HCT116 (cell line): ENCODE results near the gene AOPEP. TPM values are rescaled to one million over a fixed set of nuclear protein-coding genes. Genes with fewer than 3 reads are reported as not detected.

Experiments used
- ATAC-seq: fragments of 200-7000 bp; cut with Tn5 transposase; 2 replicates; pipeline ENCODE4 v1.9.1; 2020; ENCODE audit warnings: mild to moderate bottlenecking, moderate library complexity
- BruUV-seq: library from RNA; stranded (reverse); fragments of 400-500 nt; replicated peaks from 2 replicates; lab custom pipeline; 2021; lab: Mats Ljungman, UMichigan
- CTCF ChIA-PET: fragments of 300-600 bp; sonication (Branson Sonifier 250); formaldehyde crosslinking; loops from one replicate; lab custom pipeline; 2021; ENCODE audit warnings: antibody characterized with exemption; lab: Charles Lee
- POLR2A ChIA-PET: fragments of 300-600, 350-600 bp; sonication (Branson Sonifier 250); formaldehyde crosslinking; loops from one replicate; lab custom pipeline; 2021; ENCODE audit warnings: antibody characterized with exemption; lab: Charles Lee
- RAD21 ChIA-PET, 2 experiments: fragments of 300-600 bp; sonication (Branson Sonifier 250); formaldehyde crosslinking; loops; one replicate each; lab custom pipeline; 2023; ENCODE audit warnings: low total read pairs in 2 of 2; ENCODE audit not compliant: uncharacterized antibody in 2 of 2, unreplicated experiment in 2 of 2, low non-redundant PET in 1 of 2; lab: Charles Lee
- DNase-seq: peaks from one replicate; pipeline ENCODE4 v3.0.0-alpha.2; 2010; ENCODE audit warnings: low read depth, low spot score
- H2AFZ ChIP-seq: fragments of 200-600 bp; shearing (Covaris generic), sonication (generic); 2 replicates; pipeline ENCODE4 v1.6.1; 2017; ENCODE audit warnings: low read depth, mixed run types, mixed read lengths, antibody characterized with exemption, low read length; ENCODE audit not compliant: poor library complexity, severe bottlenecking
- H3K27ac ChIP-seq: 2 replicates; pipeline ENCODE4 v1.5.1; 2012; ENCODE audit warnings: low read depth, low read length
- H3K27me3 ChIP-seq: fragments of 200-600 bp; sonication (generic); 2 replicates; pipeline ENCODE4 v1.6.1; 2016; ENCODE audit warnings: mixed run types, low read length, mixed read lengths; ENCODE audit not compliant: insufficient read depth
- H3K36me3 ChIP-seq, 2 experiments: fragments of 200-500 bp in 1 of 2; fragments of 200-600 bp in 1 of 2; sonication (Bioruptor generic) in 1 of 2; sonication (generic) in 1 of 2; 2 replicates each; pipeline versions ENCODE4 v1.5.1 to v1.6.1; 2014 to 2016; ENCODE audit warnings: low read length in 2 of 2, inconsistent platforms in 1 of 2, mixed read lengths in 1 of 2, mixed run types in 1 of 2; ENCODE audit not compliant: insufficient read depth in 2 of 2, control insufficient read depth in 1 of 2
- H3K4me1 ChIP-seq, 2 experiments: fragments of 200-600 bp in 1 of 2; sonication (generic) in 1 of 2; 2 replicates each; pipeline versions ENCODE4 v1.5.1 to v1.6.1; 2012 to 2017; ENCODE audit warnings: low read length in 2 of 2, inconsistent platforms in 1 of 2, mild to moderate bottlenecking in 1 of 2, mixed read lengths in 1 of 2, mixed run types in 1 of 2, moderate library complexity in 1 of 2; ENCODE audit not compliant: insufficient read depth in 2 of 2, control insufficient read depth in 1 of 2
- H3K4me2 ChIP-seq: fragments of 200-600 bp; sonication (generic); 2 replicates; pipeline ENCODE4 v1.6.1; 2017; ENCODE audit warnings: mixed run types, low read length, mixed read lengths
- H3K4me3 ChIP-seq, 2 experiments: fragments of 200-600 bp in 1 of 2; sonication (generic) in 1 of 2; replicated peaks in 1 of 2; 2 replicates each; pipeline ENCODE4 v1.5.1; 2011 to 2016; ENCODE audit warnings: low read length in 2 of 2, control low read depth in 1 of 2, low read depth in 1 of 2, mild to moderate bottlenecking in 1 of 2, mixed read lengths in 1 of 2, mixed run types in 1 of 2
- H3K79me2 ChIP-seq: fragments of 200-600 bp; sonication (generic); 2 replicates; pipeline ENCODE4 v1.6.1; 2017; ENCODE audit warnings: mild to moderate bottlenecking, mixed run types, low read length, moderate library complexity, mixed read lengths; ENCODE audit not compliant: insufficient read depth
- H3K9ac ChIP-seq: fragments of 200-600 bp; sonication (generic); 2 replicates; pipeline ENCODE4 v1.6.1; 2016; ENCODE audit warnings: low read length, mixed read lengths
- H3K9me2 ChIP-seq: fragments of 200-600 bp; sonication (generic), shearing (Covaris generic); 2 replicates; pipeline ENCODE4 v1.6.1; 2017; ENCODE audit warnings: mixed run types, mild to moderate bottlenecking, moderate library complexity; ENCODE audit not compliant: insufficient read depth
- H3K9me3 ChIP-seq, 2 experiments: fragments of 200-500 bp in 1 of 2; fragments of 200-600 bp in 1 of 2; sonication (Bioruptor generic) in 1 of 2; sonication (generic) in 1 of 2; 2 replicates each; pipeline ENCODE4 v1.6.1; 2014 to 2017; ENCODE audit warnings: low read length in 2 of 2, mixed read lengths in 2 of 2, inconsistent platforms in 1 of 2, low read depth in 1 of 2, mild to moderate bottlenecking in 1 of 2, mixed run types in 1 of 2, moderate library complexity in 1 of 2; ENCODE audit not compliant: control insufficient read depth in 1 of 2, insufficient read depth in 1 of 2
- H4K20me1 ChIP-seq: fragments of 200-600 bp; sonication (generic), shearing (Covaris generic); 2 replicates; pipeline ENCODE4 v1.6.1; 2017; ENCODE audit warnings: mixed run types, mild to moderate bottlenecking, moderate library complexity; ENCODE audit not compliant: insufficient read depth
- CTCF ChIP-seq, 3 experiments: fragments of 200-600 bp in 1 of 3; sonication (generic) in 1 of 3; IDR thresholded peaks in 2 of 3; conservative IDR thresholded peaks in 1 of 3; 2 replicates each; pipeline ENCODE4 v1.5.1; 2012 to 2017; ENCODE audit warnings: low read depth in 2 of 3, low read length in 2 of 3, antibody characterized with exemption in 1 of 3, borderline replicate concordance in 1 of 3, control low read depth in 1 of 3, mild to moderate bottlenecking in 1 of 3, mixed read lengths in 1 of 3, mixed run types in 1 of 3, moderate library complexity in 1 of 3; ENCODE audit not compliant: insufficient read depth in 1 of 3
- ELF1 ChIP-seq: IDR thresholded peaks from 2 replicates; pipeline ENCODE4 v1.6.1; 2012; ENCODE audit warnings: low read depth, borderline replicate concordance
- EZH2 ChIP-seq: fragments of 200-600 bp; sonication (generic); IDR thresholded peaks from 2 replicates; pipeline ENCODE4 v1.6.1; 2017; ENCODE audit warnings: antibody characterized with exemption, mixed run types
- FOSL1 ChIP-seq: IDR thresholded peaks from 2 replicates; pipeline ENCODE4 v1.6.1; 2012; ENCODE audit warnings: low read depth
- JUND ChIP-seq: IDR thresholded peaks from 2 replicates; pipeline ENCODE4 v1.6.1; 2012
- MAX ChIP-seq: IDR thresholded peaks from 2 replicates; pipeline ENCODE4 v1.6.1; 2012
- POLR2A ChIP-seq: IDR thresholded peaks from 2 replicates; pipeline ENCODE4 v1.7.0; 2011; ENCODE audit warnings: borderline replicate concordance; ENCODE audit not compliant: insufficient read depth, insufficient read length; ENCODE audit errors: extremely low read depth
- YY1 ChIP-seq: IDR thresholded peaks from 2 replicates; pipeline ENCODE4 v1.6.1; 2011; ENCODE audit warnings: low read length, low read depth, moderate library complexity, mild to moderate bottlenecking; ENCODE audit not compliant: insufficient replicate concordance; ENCODE audit errors: extremely low read depth
- ZFX ChIP-seq: fragments of 450-650 bp; IDR thresholded peaks from 2 replicates; pipeline ENCODE4 v1.6.1; 2017
- ZNF274 ChIP-seq: fragments of 200-500 bp; sonication (Bioruptor generic); IDR thresholded peaks from 2 replicates; pipeline ENCODE4 v1.6.1; 2014; ENCODE audit warnings: mild to moderate bottlenecking, low read depth, low read length, inconsistent platforms
- intact Hi-C: fragments of 100-400 bp; cut with micrococcal nuclease; formaldehyde crosslinking; loops from 2 replicates; pipeline ENCODE4 v1.10.0; 2022
- total RNA-seq: library from RNA; stranded (reverse); gene quantifications from one replicate; pipeline ENCODE4 v1.2.1, GENCODE V29; 2021; ENCODE audit not compliant: unreplicated experiment

The AOPEP gene
- total RNA-seq, 1 experiment from 2014 or later = 15.1 TPM

GRCh38 chr9:95089257-95090022, 362.9 kb downstream of the AOPEP start:
- peaks cover 13 to 34% of the 10 kb centered on the region in 2 experiments for H3K4me1 ChIP-seq
- no peaks in the 10 kb centered on the region for H3K79me2 ChIP-seq
- BruUV-seq = no TSS peak
- H3K36me3 ChIP-seq = peaks cover 0 to 4% of the 10 kb centered on the region in 2 experiments; a peak in 2 of 4 replicates
- no peaks in the 10 kb centered on the region for H3K9me3 ChIP-seq
- TF ChIP-seq ZFX (no peak), POLR2A (no peak), ELF1 (no peak), FOSL1 (no peak), EZH2 (no peak), ZNF274 (no peak), MAX (no peak), JUND (no peak), CTCF (IDR thresholded peaks at IDR 0.05 in 2 of 3, conservative IDR thresholded peaks at IDR 0.05 in 1 of 3; ENCODE audit: borderline replicate concordance in 1 of 3, insufficient read depth in 1 of 3, low read depth in 2 of 3, low read length in 2 of 3) (no peak), YY1 (no peak)
- TF ChIP-seq, all 23 proteins: peak for 0
- Histone ChIP-seq H3K9ac (no peak overlapping the region), H3K27ac (no peak overlapping the region), H4K20me1 (no peaks in the 10 kb centered on the region), H2AFZ (no peak overlapping the region), H3K9me2 (no peaks in the 10 kb centered on the region), H3K27me3 (no peaks in the 10 kb centered on the region), H3K4me3 (no peak overlapping the region), H3K4me2 (no peak overlapping the region)
- intact Hi-C loops = no loop called here
- DNase-seq (no peak), ATAC-seq (no peak)
- ChIA-PET RAD21 (no interaction called here), CTCF (interaction anchor here (1.0 kb wide), 1 partner anchor 421 kb away, joined by 5 read pairs; no protein-coding TSS in a partner anchor), POLR2A (no interaction called here)
